GM19023 (cell line): Measurements from ENCODE around the gene CSTF3.
A peak's percentile ranks its signal among the peaks of the same experiment; 100 is the strongest.
"Not testable (repeated sequence)": the region's sequence is repeated elsewhere in the genome, so short reads cannot be mapped to it uniquely, and the experiment has no call there.

Experiments used
- ATAC-seq: cut with Tn5 transposase; IDR thresholded peaks from one replicate; pipeline ENCODE4 v1.9.1; 2021; ENCODE audit warnings: mild to moderate bottlenecking, moderate library complexity; ENCODE audit not compliant: unreplicated experiment

CSTF3 gene

GRCh38 chr11:33161120-33162005, at the start of gene CSTF3:
Gene CSTF3, minus strand, starts transcription at chr11:33161480. Its CDS starts 155 bp downstream, at chr11:33161325.
- peak; percentile 94 for ATAC-seq

- no peak for ATAC-seq
These were observed 46.9 kb upstream of the CSTF3 start for GRCh38 chr11:33208150-33208549.

DNA sequence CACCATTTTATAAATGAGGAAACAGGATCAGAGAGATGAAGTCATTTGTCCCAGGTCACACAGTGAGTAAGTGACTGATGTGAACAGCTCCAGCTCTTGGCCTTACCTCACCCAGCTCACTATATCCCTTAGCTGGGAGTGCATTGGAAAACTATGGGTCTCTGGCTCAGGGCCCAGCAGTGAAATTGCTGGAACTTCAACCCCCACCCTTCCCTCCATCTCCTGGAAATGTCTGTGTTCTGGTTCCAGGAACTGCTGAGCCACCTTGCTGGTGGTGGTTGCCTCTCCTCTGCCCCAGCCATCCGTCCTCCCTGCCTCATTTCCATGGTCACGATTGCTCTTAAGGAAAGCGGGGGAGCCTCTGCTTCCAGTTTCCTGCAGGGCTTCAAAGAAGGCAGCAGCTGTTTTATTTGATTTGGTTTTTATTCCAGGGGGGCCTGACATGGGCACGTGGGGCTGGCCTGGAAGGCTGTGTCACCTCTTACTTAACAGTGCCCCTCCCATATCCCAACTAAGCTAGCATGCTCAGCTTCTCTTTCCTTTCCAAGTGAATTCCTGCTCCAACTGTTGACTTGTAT, 46.2 kb upstream of the CSTF3 start:
- no peak for ATAC-seq

- no peak for ATAC-seq
These were observed 36.8 kb upstream of the CSTF3 start for GRCh38 chr11:33197915-33198727.

GRCh38 chr11:33195462-33196173, 34.3 kb upstream of the CSTF3 start:
- ATAC-seq: no peak

DNA sequence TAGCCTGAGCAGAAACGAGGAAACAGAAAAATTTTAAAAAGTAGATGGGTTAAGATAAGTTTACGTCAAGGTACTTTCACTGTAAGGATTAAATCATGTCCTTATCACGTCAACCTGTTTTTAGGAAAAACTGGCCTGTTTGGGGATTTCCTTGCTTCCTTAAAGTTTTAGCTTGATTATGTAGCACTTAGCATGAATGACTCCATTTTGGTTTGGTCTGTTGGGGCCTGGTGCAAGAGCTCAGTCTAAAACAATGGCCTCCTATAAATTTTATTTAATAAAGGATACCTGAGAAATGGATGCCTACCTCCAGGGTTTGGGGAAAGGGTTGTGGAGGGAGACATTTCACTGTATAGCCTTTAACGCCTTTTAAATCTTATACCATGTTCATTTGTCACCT, 33.2 kb upstream of the CSTF3 start:
- ATAC-seq: no peak

DNA sequence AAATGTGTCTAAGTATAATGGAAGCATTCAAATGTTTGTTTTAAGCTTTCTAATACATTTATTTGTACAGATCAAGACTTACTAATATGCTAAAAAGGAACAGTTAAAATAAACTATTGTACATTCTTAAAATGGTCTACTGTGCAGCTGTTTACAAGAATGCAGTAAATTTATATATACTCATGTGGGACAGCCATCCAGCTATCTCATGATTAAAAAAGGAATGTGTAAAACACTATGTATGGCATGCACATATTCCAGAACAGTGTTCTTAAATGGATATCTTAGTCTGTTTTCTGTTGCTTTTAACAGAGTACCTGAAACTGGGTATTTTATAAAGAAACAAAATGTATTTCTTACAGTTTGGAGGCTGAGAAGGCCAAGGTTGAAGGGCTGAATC, 30.2 kb upstream of the CSTF3 start:
- ATAC-seq: no peak

GRCh38 chr11:33187998-33188722, 26.9 kb upstream of the CSTF3 start:
- ATAC-seq: no peak

- ATAC-seq: no peak
These were observed 24.5 kb upstream of the CSTF3 start for GRCh38 chr11:33185756-33186155.

GRCh38 chr11:33182246-33182878, 21.1 kb upstream of the CSTF3 start:
- no peak for ATAC-seq

DNA sequence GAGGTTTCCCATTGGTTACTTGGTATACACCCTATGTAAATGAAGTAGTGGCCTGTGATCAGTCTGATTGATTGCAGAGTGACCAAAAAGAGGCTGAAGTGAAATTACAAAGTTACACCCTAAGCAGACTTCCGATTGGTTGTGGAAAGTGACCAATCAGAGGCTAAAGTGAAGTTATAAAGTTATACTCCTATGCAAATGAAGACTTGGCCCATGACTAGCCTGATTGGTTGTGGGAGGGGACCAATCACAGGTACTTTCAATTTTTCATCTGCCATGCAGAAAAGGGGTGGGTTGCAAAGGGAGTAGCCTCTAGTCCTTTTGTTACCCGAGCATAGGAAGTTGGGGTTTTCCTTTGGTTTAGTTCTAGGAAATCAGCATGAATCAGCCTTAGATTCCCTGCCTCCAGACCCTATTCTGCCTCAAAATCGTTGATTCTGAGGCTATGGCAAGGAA, 18.1 kb upstream of the CSTF3 start:
- no peak for ATAC-seq

DNA sequence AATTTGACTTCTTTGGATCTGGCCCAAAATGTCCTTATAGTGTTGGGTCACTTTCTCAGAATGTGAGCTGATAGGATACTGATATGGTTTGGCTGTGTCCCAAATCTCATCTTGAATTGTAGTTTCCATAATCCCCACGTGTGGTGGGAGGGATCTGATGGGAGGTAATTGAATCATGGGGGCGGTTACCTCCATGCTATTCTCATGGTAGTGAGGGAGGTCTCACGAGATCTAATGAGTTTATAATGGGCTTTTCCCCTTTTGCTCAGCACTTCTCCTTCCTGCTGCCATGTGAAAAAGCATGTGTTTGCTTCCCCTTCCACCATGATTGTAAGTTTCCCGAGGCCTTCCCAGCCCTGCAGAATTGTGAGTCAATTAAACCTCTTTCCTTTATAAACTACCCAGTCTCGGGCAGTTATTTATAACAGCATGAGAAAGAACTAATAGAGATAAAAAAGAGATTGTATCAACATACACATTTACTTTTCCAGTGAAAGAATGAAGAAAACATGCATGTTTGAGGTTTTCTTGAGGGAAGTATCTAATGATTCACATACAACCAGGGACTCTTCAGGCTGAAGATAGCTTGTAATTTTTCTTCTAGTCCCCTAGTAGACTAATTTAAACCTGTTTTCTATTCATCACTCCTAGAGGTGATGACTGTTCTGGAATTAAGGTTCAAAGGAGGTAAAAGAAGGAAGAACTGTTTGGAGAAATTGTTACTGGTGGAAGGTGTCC, 17.3 kb upstream of the CSTF3 start:
- no peak for ATAC-seq

GRCh38 chr11:33177676-33178336, 16.5 kb upstream of the CSTF3 start:
- ATAC-seq: no peak

- not testable (repeated sequence) for ATAC-seq
These were observed 15.5 kb upstream of the CSTF3 start for GRCh38 chr11:33176760-33177159.

DNA sequence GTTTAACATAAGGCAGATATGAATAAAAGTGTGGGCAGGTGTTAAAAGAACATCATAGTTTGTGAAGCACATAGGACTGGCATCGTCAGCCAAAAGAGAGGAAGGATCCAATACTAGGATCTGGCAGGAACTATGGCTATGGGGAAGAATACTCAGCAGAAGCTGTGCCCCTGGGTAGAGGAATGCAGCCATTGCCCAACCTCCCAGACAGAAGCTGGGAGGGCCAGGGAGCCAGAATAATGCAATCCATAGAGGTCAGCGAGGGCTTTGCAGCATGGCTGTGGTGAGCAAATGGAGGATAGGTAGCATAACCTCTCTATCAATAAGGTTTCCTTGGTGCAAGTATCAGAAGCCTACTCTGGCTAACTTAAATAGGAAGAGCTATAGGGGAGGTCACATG, 11.7 kb upstream of the CSTF3 start:
- no peak for ATAC-seq

GRCh38 chr11:33172345-33172744, 11.1 kb upstream of the CSTF3 start:
- no peak for ATAC-seq

DNA sequence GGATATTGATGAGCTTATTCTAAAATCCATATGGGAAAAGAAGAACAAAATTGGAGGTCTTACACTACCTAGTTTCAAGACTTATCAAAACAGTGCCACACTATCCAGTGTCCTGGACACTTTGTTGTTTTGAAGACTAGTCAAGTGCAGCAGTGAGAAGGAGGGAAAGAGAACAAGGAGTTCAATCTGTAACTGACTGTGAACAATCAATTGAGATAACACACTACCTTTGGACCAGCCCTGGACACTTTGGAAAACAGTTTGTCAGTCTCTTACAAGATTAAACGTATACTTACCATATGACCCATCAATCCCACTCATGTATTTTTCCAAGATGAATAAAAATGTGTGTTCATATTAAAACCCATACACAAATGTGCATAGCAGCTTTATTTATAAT, 10.0 kb upstream of the CSTF3 start:
- ATAC-seq: no peak

DNA sequence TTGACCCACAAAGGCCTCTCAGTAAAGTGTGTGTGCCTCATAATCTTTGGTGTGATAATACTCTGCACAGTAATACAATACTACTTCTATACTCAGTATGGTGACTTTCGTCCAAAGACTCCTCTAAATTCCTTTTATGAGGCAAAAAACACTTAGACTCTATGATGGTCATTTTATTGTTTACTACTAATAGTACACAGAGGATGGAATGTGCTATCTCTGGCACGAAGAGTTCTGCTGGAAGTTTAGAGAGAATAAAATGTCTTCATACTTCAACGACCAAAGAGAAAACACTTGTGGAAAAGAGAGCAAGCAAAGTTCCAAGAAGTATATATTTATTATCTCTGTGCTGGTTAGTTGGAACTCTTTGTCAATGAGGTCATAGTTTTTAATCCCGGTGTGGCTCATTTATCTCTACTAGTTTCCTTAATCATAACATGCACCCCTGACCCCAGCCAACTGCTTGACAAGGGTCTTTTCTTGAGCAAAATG, 7.5 kb upstream of the CSTF3 start:
- no peak for ATAC-seq
